Measurements from ENCODE around the gene RORC. TPM values are rescaled to one million over a fixed set of nuclear protein-coding genes. Genes with fewer than 3 reads are reported as not detected.

RORC gene
- total RNA-seq, 1 experiment from 2014 or later = 0.44 TPM

DNA sequence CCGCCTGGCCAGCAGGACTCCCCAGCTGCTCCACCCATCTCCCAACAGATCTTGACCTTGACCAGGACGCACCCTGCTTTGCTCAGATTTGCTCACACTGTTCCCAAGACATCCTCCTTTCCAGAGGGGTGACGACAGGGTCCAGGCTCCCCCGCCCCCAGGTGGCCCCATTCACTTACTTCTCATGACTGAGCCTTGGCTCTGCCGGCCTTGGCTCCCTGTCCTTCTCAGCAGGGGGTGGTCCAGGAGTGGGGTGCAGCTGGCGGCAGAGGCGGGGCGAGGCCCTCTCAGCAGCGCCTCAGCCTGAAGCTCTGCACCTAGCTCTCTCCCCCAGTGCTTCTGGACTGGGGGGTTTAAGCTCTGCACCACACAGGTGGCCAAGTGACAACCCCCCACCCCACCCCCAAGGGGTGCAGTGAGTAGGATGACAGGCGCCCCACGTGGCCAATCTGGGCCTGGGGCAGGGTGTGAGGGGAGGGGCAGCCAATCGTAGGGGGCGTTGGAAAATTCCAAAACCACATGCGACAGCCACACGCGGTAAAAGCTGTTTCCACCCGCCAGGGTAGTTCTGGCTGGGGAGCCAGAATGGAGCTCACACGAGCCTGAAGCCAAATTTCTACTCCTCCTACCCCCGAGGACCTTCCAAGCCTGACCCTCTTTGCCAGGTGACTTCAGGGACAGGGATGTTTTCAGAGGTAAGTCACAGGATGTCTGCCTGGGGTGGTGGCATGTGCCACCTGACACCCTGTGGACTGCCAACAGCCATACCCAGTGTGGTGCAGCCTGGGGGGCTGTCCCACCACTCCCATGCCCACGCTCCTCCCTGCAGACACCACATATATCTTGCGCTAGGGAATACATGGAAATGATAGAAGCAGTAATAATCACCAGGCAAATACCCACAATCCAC, 5.6 kb downstream of the RORC start (continued):
- TF ChIP-seq, protein P1, sequence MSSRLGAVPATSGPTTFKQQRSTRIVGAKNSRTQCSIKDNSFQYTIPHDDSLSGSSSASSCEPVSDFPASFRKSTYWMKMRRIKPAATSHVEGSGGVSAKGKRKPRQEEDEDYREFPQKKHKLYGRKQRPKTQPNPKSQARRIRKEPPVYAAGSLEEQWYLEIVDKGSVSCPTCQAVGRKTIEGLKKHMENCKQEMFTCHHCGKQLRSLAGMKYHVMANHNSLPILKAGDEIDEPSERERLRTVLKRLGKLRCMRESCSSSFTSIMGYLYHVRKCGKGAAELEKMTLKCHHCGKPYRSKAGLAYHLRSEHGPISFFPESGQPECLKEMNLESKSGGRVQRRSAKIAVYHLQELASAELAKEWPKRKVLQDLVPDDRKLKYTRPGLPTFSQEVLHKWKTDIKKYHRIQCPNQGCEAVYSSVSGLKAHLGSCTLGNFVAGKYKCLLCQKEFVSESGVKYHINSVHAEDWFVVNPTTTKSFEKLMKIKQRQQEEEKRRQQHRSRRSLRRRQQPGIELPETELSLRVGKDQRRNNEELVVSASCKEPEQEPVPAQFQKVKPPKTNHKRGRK (CRISPR knock-in tag; IDR thresholded peaks at IDR 0.05; ENCODE audit: borderline replicate concordance) = no peak
- no peak for TF ChIP-seq ZNF671 (CRISPR knock-in tag; IDR thresholded peaks at IDR 0.05)
- peak; percentile 76 for TF ChIP-seq NFYB (CRISPR knock-in tag; conservative IDR thresholded peaks at IDR 0.05; ENCODE audit: low read depth)
- TF ChIP-seq RELA (CRISPR knock-in tag; IDR thresholded peaks at IDR 0.05; ENCODE audit: borderline replicate concordance) = no peak
- TF ChIP-seq SMAD4 (CRISPR knock-in tag; IDR thresholded peaks at IDR 0.05) = no peak
- TF ChIP-seq, protein P2, sequence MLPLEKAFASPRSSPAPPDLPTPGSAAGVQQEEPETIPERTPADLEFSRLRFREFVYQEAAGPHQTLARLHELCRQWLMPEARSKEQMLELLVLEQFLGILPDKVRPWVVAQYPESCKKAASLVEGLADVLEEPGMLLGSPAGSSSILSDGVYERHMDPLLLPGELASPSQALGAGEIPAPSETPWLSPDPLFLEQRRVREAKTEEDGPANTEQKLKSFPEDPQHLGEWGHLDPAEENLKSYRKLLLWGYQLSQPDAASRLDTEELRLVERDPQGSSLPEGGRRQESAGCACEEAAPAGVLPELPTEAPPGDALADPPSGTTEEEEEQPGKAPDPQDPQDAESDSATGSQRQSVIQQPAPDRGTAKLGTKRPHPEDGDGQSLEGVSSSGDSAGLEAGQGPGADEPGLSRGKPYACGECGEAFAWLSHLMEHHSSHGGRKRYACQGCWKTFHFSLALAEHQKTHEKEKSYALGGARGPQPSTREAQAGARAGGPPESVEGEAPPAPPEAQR (CRISPR knock-in tag; IDR thresholded peaks at IDR 0.05) = no peak
- TF ChIP-seq ZNF317 (CRISPR knock-in tag; IDR thresholded peaks at IDR 0.05; ENCODE audit: borderline replicate concordance, low read depth) = no peak

DNA sequence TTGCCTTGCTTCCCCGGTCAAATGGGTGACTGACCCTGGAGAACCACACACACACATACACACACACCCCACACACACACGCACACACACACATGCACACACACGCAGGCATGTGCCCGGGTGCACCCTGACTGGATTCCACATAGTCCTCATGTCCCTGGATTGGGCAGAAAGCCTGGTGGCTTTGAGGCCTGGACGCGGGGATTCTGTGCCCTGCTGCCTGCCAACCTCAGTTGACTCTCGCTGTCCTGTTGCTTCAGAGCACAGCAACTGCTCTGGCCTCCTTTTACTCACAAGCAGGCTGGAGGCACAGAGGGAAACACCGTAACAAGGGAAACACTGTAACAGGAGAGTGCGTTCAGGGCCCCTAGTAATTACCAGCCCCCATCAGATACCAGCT, 6.4 kb downstream of the RORC start:
- H3K9me3 Mint-ChIP-seq = no peaks in the 10 kb centered on the region
- H3K4me3 Mint-ChIP-seq = no peak overlapping the region
- peaks cover 41% of the 10 kb centered on the region for H3K4me1 Mint-ChIP-seq
- TF ChIP-seq, protein P2 (CRISPR knock-in tag; IDR thresholded peaks at IDR 0.05) = no peak
- TF ChIP-seq, protein P3, sequence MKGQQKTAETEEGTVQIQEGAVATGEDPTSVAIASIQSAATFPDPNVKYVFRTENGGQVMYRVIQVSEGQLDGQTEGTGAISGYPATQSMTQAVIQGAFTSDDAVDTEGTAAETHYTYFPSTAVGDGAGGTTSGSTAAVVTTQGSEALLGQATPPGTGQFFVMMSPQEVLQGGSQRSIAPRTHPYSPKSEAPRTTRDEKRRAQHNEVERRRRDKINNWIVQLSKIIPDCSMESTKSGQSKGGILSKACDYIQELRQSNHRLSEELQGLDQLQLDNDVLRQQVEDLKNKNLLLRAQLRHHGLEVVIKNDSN (CRISPR knock-in tag; IDR thresholded peaks at IDR 0.05) = no peak
- TF ChIP-seq, protein P4, sequence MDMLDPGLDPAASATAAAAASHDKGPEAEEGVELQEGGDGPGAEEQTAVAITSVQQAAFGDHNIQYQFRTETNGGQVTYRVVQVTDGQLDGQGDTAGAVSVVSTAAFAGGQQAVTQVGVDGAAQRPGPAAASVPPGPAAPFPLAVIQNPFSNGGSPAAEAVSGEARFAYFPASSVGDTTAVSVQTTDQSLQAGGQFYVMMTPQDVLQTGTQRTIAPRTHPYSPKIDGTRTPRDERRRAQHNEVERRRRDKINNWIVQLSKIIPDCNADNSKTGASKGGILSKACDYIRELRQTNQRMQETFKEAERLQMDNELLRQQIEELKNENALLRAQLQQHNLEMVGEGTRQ (CRISPR knock-in tag; IDR thresholded peaks at IDR 0.05) = no peak
- TF ChIP-seq EMX1 (CRISPR knock-in tag; IDR thresholded peaks at IDR 0.05) (no peak), KAT7 (CRISPR knock-in tag; IDR thresholded peaks at IDR 0.05; ENCODE audit: borderline replicate concordance) (no peak), TP53 (CRISPR knock-in tag; IDR thresholded peaks at IDR 0.05) (no peak), SMAD3 (CRISPR knock-in tag; IDR thresholded peaks at IDR 0.05; ENCODE audit: borderline replicate concordance) (no peak), NR2C2 (CRISPR knock-in tag; IDR thresholded peaks at IDR 0.05) (no peak), NFE2L1 (CRISPR knock-in tag; IDR thresholded peaks at IDR 0.05) (no peak)
- TF ChIP-seq, protein P5, sequence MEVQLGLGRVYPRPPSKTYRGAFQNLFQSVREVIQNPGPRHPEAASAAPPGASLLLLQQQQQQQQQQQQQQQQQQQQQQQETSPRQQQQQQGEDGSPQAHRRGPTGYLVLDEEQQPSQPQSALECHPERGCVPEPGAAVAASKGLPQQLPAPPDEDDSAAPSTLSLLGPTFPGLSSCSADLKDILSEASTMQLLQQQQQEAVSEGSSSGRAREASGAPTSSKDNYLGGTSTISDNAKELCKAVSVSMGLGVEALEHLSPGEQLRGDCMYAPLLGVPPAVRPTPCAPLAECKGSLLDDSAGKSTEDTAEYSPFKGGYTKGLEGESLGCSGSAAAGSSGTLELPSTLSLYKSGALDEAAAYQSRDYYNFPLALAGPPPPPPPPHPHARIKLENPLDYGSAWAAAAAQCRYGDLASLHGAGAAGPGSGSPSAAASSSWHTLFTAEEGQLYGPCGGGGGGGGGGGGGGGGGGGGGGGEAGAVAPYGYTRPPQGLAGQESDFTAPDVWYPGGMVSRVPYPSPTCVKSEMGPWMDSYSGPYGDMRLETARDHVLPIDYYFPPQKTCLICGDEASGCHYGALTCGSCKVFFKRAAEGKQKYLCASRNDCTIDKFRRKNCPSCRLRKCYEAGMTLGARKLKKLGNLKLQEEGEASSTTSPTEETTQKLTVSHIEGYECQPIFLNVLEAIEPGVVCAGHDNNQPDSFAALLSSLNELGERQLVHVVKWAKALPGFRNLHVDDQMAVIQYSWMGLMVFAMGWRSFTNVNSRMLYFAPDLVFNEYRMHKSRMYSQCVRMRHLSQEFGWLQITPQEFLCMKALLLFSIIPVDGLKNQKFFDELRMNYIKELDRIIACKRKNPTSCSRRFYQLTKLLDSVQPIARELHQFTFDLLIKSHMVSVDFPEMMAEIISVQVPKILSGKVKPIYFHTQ (CRISPR knock-in tag; IDR thresholded peaks at IDR 0.05) = no peak
- TF ChIP-seq, protein P6, sequence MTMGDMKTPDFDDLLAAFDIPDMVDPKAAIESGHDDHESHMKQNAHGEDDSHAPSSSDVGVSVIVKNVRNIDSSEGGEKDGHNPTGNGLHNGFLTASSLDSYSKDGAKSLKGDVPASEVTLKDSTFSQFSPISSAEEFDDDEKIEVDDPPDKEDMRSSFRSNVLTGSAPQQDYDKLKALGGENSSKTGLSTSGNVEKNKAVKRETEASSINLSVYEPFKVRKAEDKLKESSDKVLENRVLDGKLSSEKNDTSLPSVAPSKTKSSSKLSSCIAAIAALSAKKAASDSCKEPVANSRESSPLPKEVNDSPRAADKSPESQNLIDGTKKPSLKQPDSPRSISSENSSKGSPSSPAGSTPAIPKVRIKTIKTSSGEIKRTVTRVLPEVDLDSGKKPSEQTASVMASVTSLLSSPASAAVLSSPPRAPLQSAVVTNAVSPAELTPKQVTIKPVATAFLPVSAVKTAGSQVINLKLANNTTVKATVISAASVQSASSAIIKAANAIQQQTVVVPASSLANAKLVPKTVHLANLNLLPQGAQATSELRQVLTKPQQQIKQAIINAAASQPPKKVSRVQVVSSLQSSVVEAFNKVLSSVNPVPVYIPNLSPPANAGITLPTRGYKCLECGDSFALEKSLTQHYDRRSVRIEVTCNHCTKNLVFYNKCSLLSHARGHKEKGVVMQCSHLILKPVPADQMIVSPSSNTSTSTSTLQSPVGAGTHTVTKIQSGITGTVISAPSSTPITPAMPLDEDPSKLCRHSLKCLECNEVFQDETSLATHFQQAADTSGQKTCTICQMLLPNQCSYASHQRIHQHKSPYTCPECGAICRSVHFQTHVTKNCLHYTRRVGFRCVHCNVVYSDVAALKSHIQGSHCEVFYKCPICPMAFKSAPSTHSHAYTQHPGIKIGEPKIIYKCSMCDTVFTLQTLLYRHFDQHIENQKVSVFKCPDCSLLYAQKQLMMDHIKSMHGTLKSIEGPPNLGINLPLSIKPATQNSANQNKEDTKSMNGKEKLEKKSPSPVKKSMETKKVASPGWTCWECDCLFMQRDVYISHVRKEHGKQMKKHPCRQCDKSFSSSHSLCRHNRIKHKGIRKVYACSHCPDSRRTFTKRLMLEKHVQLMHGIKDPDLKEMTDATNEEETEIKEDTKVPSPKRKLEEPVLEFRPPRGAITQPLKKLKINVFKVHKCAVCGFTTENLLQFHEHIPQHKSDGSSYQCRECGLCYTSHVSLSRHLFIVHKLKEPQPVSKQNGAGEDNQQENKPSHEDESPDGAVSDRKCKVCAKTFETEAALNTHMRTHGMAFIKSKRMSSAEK (CRISPR knock-in tag; IDR thresholded peaks at IDR 0.05; ENCODE audit: borderline replicate concordance) = no peak
- TF ChIP-seq, protein P7, sequence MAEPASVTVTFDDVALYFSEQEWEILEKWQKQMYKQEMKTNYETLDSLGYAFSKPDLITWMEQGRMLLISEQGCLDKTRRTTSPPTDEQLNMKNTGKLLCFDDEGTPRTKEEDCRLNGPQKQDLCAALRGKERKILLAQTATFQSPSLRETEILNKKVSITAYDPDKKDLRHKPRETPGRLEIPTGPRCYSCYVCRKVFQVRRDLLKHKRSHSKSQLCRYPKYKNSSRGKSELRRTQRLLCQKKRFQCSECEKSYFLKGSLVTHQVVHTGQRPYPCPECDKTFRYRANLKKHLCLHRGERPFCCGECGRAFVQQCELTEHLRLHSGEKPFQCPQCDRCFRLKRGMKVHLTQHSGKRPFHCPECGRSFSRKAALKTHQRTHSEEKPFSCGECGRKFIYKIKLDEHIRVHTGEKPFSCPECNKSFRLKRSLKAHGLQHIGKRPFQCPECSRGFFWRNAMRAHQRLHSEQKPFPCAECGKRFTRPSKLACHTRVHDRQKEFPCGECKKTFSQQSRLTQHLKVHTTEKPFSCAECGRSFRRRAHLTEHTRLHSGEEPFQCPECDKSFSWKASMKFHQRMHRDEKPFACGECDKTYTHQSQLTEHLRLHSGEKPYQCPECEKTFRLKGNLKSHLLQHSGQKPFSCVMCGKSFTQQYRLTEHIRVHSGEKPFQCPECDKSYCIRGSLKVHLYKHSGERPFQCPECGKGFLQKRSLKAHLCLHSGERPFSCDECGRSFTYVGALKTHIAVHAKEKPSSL (CRISPR knock-in tag; conservative IDR thresholded peaks at IDR 0.05) = no peak
- no peak for DNase-seq (ENCODE audit: low spot score)
- peaks cover 6% of the 10 kb centered on the region; the same call in 1 of the 2 replicates for H3K27me3 Mint-ChIP-seq (ENCODE audit: low read depth)
- H3K27ac Mint-ChIP-seq = no peak overlapping the region
- ChIA-PET POLR2A (no interaction called here), CTCF (interaction anchor here (1.3 to 2.6 kb wide), 5 partner anchors 11 to 108 kb away, joined by 4 to 15 read pairs (median 6); partner anchors contain the start of genes C2CD4D and CELF3)
- H3K36me3 Mint-ChIP-seq = no peaks in the 10 kb centered on the region
- ATAC-seq = no peak

All from WTC11 (cell line).